CD4-positive, alpha-beta T cell treated with Interleukin-15 for 4 hours (primary cell): ENCODE data around the gene STRIP1.

Experiments
- DNase-seq: peaks from one replicate; pipeline ENCODE4 v3.0.0-alpha.2; 2020; ENCODE audit warnings: low spot score

STRIP1 gene

DNA sequence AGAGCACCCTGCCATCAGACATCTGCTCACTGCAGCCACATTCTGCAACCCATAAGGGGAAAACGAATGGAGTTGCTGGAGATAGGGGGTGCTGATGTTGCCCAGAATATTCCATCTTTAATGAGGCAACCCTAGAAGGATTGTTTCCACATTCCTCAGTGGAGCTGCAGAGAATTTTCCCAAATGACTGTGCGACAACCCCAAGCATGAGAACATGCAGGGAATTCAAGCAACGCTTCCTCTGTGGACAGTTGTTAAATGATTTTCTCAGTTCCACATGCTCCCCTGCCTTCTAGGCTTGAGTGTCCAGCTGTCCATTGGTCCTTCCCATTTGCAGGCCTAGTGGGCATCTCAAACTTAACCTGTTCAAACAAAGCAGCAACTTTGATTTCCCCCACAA lies 57.4 kb downstream of the STRIP1 start:
- DNase-seq = no peak

DNA sequence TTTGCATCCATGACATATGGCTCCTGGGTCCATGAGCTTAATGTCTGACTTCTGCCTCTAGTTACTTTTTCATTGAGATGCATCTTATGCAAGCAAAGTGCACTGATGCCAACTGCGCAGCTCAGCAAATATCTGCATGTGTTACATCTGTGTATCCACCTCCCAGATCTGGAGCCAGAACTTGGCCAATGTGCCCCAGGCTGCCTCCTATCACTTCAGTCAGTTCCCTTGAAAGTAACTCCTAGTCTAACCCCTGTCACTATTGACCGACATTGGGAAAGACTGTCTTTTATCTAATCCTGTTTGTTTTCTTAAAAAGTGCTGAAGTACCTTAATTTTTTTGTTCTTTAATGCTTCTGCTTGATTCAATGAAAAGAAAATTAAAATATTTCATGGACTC lies 58.6 kb downstream of the STRIP1 start:
- DNase-seq = no peak

DNA sequence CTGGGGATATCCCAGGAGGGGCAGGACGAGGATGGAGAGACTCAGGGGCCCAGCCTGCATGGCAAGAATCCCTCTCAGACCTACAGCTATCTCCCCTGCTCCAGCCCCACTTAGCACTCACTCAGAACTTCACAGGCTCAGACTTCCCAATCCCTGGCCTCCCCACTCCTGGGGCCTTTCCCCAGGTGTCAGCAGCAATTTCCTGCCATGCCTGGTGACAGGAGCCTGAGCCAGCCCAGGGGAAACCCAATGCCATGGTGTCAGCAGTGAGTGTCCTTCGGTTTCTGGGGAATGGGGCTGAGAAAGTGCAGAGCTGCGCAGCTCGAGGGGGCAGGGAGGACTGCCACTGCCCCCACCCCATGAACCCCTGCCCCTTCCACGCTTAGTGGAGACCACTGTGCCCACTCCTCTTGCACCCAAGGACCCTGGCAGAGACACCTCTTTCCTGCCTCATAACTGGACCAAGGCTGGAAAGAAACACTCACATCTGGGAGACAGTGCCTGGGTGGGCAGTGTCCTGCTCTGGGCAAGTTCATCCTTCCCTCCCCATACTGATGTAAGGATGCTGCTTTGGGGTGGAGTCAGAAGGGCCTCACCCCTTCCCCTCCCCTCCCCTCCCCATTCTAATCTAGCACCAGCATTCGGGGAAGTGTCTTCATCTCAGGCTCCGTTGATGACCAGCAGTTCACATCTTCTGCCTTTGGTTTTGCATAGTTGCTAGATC lies 60.7 kb downstream of the STRIP1 start:
- DNase-seq = no peak

DNA sequence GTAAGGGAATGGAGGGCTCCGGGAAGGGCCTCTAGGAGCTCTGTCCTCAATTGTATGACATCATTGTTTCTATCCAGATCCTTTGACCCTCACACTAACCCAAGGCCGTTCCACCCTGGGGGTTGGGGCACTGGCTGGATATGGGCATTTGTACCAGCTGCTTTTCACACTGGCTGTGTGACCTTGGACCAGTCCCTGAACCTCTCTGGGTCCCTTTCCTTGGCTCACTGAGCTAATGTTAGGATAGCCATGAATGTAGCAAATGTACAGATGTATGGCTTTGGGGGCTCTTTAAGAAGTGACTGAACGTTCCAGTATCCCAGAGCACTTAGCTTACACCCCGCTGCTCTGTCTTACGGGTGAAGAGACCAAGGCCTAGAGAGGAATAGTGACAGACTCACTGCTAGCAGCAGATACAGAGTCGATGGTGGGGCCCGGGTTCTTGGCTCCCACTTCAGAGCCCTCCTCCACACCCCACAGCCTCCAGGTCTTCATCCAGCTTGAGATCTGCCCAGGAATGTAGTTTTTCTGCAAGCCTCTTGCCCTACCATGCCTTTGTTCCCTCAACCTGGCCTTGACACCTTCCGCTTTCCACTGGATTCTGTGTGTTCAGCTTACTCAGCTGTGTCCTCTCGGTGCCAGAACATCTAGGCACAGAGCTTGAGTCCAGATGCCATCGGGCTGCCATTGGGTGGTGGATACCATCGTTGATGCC lies 63.2 kb downstream of the STRIP1 start:
- DNase-seq = no peak

DNA sequence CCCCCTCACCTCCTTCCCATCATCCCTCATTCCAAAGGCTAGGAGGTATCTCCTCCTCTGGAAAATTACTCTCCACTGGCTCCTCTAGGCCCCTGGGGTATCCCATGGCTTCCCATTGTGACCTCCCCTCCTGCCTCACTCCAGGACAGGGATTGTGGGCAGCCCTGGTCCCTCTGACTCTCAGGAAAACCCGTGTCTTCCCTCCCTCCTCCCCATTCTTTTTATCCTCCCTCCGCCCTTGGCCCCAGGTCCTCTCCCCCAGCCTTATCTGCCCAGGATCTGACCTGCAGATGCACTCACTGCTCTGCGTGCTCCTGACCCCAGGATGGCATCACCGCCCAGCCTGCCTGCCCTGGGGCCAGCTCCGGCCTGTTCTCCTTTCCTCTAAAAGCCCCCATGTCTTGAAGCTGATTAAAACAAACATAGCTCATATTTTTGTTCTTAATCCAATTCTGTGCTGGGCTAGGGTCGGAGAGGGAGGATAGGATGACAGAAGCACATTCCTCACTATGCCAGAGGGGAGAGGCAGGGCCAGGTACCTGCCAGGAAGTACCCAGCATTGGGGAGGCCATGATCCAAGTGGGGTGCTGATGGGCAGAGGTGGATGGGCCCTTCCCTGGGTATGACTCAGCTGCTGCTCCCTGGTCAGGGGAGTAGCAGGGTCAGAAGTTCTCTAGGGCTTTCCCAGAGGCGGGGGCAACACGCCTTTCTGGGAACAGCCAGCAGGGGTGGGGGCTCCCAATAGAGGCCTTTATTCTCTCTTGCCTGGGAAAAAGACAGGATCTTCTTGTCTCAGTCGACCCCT lies 64.0 kb downstream of the STRIP1 start:
- DNase-seq = no peak

DNA sequence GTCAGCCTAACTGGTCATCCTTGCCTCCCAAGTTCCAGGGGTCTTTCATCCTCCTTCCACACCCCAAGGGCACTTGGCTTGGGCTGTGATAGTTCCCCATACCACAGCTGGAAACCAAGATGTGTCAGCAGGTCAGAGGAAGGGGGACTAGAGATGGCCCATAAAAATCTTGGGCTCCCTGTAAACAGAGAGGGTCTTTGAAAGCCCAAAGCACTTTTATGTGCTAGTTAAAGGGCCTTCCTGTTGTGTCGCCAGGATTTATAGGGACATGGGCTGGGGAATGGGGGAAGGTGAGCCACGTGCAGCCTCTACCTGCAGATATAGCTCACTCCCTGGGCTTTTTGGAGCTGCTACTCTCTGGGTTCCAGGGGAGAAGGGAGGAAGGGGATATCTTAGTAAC lies 65.9 kb downstream of the STRIP1 start:
- no peak for DNase-seq

DNA sequence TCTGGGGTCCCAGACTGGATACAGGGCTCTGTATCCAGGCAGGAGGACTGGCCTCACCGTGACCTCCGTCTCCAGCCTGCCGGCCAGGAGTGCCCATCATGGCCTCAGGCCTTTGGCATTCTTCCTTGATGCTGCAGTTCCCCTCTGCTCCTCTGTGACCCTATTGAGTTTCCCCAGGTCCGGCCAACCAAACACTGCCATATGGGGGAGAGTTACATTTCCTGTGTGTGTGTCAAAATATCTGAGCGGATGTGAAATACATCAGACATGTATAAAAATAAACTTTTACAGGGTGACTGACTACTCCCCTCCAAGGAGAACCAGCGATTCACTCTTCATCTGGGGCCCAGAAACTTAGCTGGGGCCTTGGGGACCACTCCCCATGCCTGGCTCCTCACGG lies 67.7 kb downstream of the STRIP1 start:
- DNase-seq = no peak
